ENCODE results near the gene KRTAP13-1.

- TF ChIP-seq POLR2A (IDR thresholded peaks at IDR 0.05; ENCODE audit: low read depth, low read length) (no peak), CTCF (IDR thresholded peaks at IDR 0.05; ENCODE audit: extremely low read depth in 1 of 2, insufficient read depth in 1 of 2, low read depth in 1 of 2, low read length in 2 of 2) (no peak), JUN (IDR thresholded peaks at IDR 0.05; ENCODE audit: borderline replicate concordance, insufficient read depth, insufficient read length, low read depth) (no peak), POLR2AphosphoS5 (IDR thresholded peaks at IDR 0.05; ENCODE audit: insufficient read depth, low read depth, low read length) (no peak), GATA2 (IDR thresholded peaks at IDR 0.05; ENCODE audit: insufficient read depth, insufficient read length, low read depth, low read length) (no peak)
Observed at GRCh38 chr21:30348506-30348905, 47.3 kb upstream of the KRTAP13-1 start, which contains the start of gene KRTAP23-1.

Measured in endothelial cell of umbilical vein (primary cell).